ENCODE results near the gene KRTAP10-11. TPM values are rescaled to one million over a fixed set of nuclear protein-coding genes. Genes with fewer than 3 reads are reported as not detected.
"Not testable (repeated sequence)": the region's sequence is repeated elsewhere in the genome, so short reads cannot be mapped to it uniquely, and the experiment has no call there.

Gene KRTAP10-11
- total RNA-seq, 4 donors from 2014 or later, result not detected

DNA sequence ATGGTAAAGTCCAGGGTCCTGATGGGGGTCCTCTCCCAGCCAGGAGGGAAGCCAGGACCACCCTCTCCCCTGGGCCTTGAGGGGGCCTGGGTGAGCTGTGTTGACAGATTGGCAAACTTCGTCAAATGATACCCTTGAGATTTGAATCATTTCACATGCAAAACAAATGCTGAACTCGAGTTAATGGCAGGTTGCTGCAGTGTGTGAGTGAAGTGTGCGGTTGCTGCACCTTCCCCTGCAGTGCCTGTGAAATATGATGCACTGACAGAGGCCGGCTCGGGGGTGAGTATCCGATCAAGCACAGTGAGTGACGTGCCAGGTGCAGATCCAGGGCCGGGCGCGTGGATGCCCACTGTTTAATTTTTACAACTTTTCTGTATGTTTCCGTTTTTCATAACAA is 41.5 kb downstream of the KRTAP10-11 start:
- Histone ChIP-seq H3K36me3 (no peaks in the 10 kb centered on the region), H3K4me1 (no peaks in the 10 kb centered on the region), H3K27ac (no peak overlapping the region), H3K9me3 (peaks cover 0 to 8% (median 3%) of the 10 kb centered on the region in 4 donors), H3K4me3 (no peak overlapping the region), H3K27me3 (peaks cover 0 to 31% of the 10 kb centered on the region in 2 donors)
- DNase-seq (ENCODE audit: low spot score in 2 of 2), result no peak
- 45 to 54% methylated on average over 11 of the region's 11 CpGs for WGBS, 2 donors
- no peak for TF ChIP-seq POLR2A (IDR thresholded peaks at IDR 0.05)
- no peak for TF ChIP-seq CTCF (IDR thresholded peaks at IDR 0.05)
- TF ChIP-seq EP300 (IDR thresholded peaks at IDR 0.05), result no peak

DNA sequence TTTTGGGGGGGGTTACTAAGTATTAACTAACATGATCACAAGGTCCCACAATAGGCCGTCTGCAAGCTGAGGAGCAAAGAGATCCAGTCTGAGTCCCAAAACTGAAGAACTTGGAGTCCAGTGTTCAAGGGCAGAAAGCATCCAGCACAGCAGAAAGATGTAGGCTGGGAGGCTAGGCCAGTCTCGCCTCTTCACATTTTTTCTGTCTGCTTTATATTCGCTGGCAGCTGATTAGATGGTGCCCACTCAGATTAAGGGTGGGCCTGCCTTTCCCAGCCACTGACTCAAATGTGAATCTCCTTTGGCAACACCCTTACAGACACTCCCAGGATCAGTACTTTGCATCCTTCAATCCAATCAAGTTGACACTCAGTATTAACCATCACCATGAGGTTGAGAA is 43.5 kb downstream of the KRTAP10-11 start:
- Histone ChIP-seq H3K9me3 (peaks cover 0 to 28% (median 8%) of the 10 kb centered on the region in 4 donors), H3K27me3 (peaks cover 0 to 31% of the 10 kb centered on the region in 2 donors)
- WGBS, 2 donors, result 72 to 77% methylated on average over 3 of the region's 3 CpGs
- not testable (repeated sequence) for DNase-seq (ENCODE audit: low spot score in 2 of 2); H3K4me1 ChIP-seq; H3K4me3 ChIP-seq; H3K27ac ChIP-seq; H3K36me3 ChIP-seq

- no peaks in the 10 kb centered on the region for H3K4me1 ChIP-seq
- 54 to 60% methylated on average over 2 of the region's 2 CpGs for WGBS, 2 donors
- no peaks in the 10 kb centered on the region for H3K36me3 ChIP-seq
- peaks cover 0 to 23% of the 10 kb centered on the region in 2 donors for H3K27me3 ChIP-seq
- TF ChIP-seq POLR2A (IDR thresholded peaks at IDR 0.05) (no peak), EP300 (IDR thresholded peaks at IDR 0.05) (no peak), CTCF (IDR thresholded peaks at IDR 0.05) (no peak)
- no peak for DNase-seq (ENCODE audit: low spot score in 2 of 2)
- H3K27ac ChIP-seq, result no peak overlapping the region
- no peak overlapping the region for H3K4me3 ChIP-seq
- peaks cover 0 to 34% (median 8%) of the 10 kb centered on the region in 4 donors for H3K9me3 ChIP-seq
Observed at GRCh38 chr21:44691686-44692085, 45.5 kb downstream of the KRTAP10-11 start.

DNA sequence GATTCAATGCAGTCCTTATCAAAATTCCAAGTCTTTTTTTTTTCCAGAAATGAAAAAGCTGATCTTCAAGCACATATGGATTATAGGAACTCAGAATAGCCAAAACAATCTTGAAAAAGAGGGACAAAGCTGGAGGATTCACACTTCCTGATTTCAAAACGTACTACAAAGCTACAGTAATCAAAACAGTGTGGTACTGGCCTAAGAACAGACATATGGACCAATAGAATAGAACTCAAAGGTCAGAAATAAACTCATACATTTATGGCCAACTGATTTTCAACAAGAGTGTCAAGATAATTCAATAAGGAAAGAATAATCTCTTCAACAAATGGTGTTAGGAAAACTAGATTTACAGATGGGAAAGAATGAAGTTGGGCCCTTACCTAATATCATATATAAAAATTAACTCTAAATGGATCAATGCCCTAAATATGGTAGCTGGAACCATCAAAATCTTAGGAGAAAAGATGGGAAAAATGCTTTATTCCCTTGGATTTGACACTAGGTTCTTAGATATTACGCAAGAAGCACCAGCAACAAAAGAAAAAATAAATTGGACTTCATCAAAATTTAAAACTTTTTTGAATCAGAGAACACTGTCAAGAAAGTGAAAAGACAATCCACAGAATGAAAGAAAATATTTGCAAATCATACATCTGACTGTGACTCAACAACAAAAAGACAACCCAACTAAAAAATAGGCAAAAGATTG is 46.7 kb downstream of the KRTAP10-11 start:
- 50 to 78% methylated on average over 2 of the region's 2 CpGs for WGBS, 2 donors
- no peak overlapping the region for H3K4me3 ChIP-seq
- H3K27ac ChIP-seq, result no peak overlapping the region
- peaks cover 0 to 34% (median 8%) of the 10 kb centered on the region in 4 donors for H3K9me3 ChIP-seq
- DNase-seq (ENCODE audit: low spot score in 2 of 2), result no peak
- H3K27me3 ChIP-seq, result peaks cover 0 to 24% of the 10 kb centered on the region in 2 donors
- TF ChIP-seq POLR2A (IDR thresholded peaks at IDR 0.05) (no peak), CTCF (IDR thresholded peaks at IDR 0.05) (no peak), EP300 (IDR thresholded peaks at IDR 0.05) (no peak)
- H3K36me3 ChIP-seq, result no peaks in the 10 kb centered on the region
- H3K4me1 ChIP-seq, result no peaks in the 10 kb centered on the region

- Histone ChIP-seq H3K4me3 (no peak overlapping the region), H3K4me1 (no peaks in the 10 kb centered on the region), H3K27ac (no peak overlapping the region), H3K9me3 (peaks cover 0 to 34% (median 8%) of the 10 kb centered on the region in 4 donors), H3K27me3 (peaks cover 0 to 35% of the 10 kb centered on the region in 2 donors), H3K36me3 (no peaks in the 10 kb centered on the region)
- no peak for DNase-seq (ENCODE audit: low spot score in 2 of 2)
- TF ChIP-seq EP300 (IDR thresholded peaks at IDR 0.05) (no peak), POLR2A (IDR thresholded peaks at IDR 0.05) (no peak), CTCF (IDR thresholded peaks at IDR 0.05) (no peak)
- WGBS, 2 donors, result 71% methylated on average over 10 to 11 of the region's 11 CpGs
Observed at GRCh38 chr21:44694776-44695175, 48.6 kb downstream of the KRTAP10-11 start.

Data from tibial nerve (tissue), 4 donors.